GM18873 (cell line): ENCODE results near the gene ZNF692.
"Not testable (repeated sequence)": the region's sequence is repeated elsewhere in the genome, so short reads cannot be mapped to it uniquely, and the experiment has no call there.

Experiments used
- ATAC-seq: cut with Tn5 transposase; IDR thresholded peaks from one replicate; pipeline ENCODE4 v1.9.1; 2021; ENCODE audit warnings: mild to moderate bottlenecking, moderate library complexity, moderate number of reproducible peaks; ENCODE audit not compliant: unreplicated experiment, low FRiP score

Gene ZNF692

DNA sequence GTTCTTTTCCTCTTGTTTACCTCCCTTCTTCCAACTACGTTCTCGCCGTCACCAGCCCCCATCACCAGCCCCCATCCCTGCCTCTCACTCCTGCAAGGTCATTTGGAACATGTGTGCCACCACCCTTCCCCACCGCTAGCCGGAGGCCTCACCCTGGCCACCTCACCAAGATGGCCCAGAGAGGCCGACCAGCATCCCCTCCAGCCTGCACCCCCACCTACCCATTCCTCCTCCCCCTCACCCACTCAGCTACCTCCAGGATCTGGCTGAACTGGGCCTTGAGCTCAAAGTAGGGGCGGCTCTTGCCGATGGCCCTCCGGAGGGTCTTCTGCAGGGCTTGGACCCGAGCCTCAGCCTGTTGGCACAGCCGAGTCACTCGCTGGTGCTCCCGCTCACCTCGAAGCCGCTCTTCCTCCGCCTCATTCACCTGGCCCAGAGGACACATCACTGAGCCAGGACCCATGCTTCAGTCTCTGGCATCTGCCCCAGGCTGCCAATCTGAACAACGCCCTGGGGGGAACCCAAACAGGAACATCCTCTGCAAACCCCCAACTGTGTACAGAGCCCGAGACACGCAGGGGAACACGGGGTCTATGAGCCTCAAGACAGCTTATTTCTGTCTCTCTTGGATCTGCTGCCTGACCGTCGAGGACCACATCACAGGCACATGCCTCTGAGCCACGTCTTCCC lies 46.0 kb downstream of the ZNF692 start:
- ATAC-seq = no peak

- ATAC-seq = no peak
Observed at GRCh38 chr1:248811514-248812490, 47.1 kb downstream of the ZNF692 start.

DNA sequence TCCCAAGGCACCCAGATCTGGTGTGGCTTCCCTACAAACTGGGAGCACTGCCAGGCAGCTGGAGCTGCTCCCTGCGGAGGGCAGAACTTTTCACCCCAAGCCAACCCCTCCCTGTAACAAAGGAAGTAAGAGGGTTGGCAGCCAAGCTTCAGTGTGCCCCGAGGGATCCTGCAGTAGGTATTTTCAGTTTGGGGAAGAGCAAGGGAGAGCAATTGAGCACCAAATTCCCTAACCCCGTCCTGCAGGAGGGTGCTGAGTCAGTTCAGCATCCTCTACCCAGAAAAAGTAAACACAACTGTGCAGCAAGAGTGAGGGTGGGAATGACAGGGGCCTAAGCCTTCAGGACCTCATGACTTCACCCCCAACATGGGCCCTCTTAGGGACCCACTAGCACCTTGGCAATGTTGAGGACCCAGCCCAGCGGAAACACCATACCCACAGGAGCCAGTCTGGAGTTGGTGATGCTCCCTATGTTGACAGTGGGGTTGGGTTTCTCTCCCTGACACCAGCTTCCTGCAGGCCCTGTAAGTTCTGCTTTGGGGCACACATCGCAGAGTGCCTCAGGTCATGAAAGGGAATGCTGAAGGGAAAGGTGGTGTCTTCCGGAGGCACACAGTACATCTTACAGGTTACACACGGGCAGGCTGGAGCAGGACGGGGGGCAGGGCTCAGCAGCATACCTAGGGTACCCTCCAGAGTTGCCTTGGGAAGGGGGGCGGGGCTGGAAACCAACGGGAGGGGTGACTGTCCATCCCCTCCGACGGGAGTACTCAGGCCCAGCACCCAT lies 48.0 kb downstream of the ZNF692 start:
- ATAC-seq = no peak

DNA sequence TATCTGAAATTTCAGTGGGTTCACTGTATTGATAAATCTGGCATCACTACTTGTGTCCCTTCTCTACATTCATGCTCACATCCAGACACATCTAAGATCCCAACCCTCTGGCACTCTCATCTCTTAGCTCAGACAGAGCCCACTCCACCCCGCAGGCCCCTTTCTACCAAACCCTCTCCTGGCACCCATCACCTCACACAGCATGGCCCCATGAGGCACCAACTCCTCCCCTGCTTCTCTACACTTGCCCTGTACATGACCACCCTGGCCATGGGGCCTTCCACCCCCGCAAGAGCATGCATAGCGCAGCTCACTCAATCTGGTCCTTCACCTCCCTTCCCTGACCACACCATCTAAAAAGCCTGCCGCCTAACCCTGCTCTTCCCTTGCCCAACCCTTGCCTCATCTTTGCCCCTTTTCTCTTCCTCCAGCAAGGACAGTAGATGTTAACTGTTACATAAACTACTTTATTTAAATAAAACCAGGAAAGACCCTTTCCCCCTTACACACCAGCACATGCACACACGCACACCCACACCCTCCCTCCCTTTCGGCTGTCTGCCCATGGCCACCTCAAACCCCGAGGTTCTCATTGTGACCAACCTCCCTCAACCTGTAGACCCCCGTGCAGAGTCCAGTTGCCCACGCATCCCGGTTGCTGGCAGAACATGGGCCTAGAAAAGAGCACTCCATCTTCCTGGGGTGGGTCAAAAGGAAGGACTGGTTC lies 48.7 kb downstream of the ZNF692 start:
- ATAC-seq = no peak

DNA sequence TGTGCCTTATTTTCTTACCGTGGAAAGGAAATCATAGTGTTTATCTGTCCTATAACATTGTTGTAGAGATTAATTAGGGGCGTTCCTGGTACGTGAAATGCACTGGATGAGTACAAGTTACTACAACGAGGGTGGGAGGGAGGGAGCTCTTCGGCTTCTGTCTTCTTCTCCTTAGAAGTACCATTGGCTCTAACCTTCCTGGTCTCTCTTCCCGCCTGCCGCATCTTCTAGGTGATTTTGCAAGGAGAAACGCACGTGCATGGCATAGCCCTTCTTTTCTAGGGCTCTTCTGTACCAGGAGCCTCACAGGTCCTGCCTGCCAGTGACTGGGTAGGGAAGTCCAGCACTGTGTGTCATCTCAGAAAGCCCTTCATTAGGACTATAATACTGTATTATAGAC lies 50.0 kb downstream of the ZNF692 start:
- ATAC-seq = no peak

DNA sequence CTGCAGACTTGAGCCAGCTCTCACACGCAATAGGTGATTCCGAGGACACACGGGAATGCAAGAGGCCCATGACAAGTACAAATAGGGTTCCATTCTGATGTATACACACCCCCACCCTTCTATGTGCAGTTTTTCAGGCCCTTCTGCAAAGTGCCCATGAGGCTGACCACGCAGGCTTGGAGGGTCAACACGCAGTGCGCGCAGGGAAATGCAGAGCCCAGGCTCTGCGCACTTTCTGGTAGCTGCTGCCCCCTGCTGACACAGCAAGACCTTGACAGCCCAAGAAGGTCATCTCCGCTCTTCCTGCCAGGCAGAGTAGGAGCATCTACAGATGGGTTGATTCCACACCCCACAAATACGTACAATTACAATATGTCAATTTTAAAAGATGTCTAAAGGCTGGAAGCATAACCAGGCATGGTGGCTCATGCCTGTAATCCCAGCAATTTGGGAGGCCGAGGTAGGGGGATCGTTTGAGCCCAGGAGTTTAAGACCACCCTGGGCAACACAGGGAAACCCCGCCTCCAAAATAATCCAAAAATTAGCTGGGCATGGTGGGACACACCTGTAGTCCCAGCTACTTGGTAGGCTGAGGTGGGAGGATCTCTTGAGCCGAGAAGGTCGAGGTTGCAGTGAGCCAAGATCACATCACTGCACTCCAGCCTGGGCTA lies 51.7 kb downstream of the ZNF692 start:
- ATAC-seq = peak; percentile 60

DNA sequence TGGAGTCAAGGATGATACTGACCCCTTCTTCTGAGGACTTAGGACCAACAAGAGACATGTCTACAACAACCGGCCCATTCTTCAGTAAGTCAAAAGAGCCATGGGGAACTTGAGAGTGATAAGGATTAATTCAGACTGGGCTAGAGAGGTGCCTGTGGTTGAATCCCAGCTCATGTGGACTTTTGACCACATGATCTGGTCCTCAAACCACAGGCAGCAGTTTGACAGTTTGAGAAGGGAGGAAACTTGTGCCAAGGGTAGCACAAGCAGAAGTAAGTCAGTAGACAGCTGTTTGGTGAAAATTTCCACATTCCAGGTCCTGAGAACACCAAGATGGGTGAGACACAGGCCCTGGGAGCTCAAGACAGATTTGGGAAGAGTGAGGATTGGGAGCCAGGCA lies 53.0 kb downstream of the ZNF692 start:
- ATAC-seq = no peak

- peak; percentile 92 for ATAC-seq
Observed at GRCh38 chr1:248804771-248805681, 53.9 kb downstream of the ZNF692 start.

DNA sequence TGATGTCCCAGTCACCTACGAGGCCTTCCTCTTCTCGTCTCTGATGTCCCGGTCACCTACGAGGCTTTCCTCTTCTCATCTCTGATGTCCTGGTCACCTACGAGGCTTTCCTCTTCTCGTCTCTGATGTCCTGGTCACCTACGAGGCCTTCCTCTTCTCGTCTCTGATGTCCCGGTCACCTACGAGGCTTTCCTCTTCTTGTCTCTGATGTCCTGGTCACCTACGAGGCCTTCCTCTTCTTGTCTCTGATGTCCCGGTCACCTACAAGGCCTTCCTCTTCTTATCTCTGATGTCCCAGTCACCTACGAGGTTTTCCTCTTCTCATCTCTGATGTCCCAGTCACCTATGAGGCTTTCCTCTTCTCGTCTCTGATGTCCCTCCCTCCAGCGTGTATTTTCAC lies 55.4 kb downstream of the ZNF692 start:
- not testable (repeated sequence) for ATAC-seq

DNA sequence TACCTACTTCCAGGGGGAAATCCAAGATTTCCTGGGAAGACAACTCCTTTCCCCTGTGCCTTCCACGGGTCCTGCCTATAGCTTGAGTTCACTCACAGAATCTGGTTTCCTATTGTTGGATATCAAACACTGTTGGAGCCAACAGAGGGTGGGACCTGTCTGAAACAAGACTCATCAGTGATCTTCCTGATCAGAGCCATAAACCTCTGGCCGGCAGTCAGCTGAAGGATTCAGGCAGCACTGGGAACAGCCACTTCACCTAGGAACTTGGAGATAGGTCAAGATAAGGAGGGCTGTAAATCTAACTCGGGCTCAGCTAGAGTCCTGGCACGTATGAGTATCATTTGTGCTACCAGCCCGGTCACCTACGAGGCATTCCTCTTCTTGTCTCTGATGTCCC lies 56.4 kb downstream of the ZNF692 start:
- no peak for ATAC-seq

GRCh38 chr1:248800459-248800858 lies 58.4 kb downstream of the ZNF692 start:
- ATAC-seq = no peak
